Neural progenitor cell (in vitro differentiated cells): Measurements from ENCODE around the gene ADCY1.

Source experiments
- CTCF ChIP-seq: fragments of 200-600 bp; sonication (generic); IDR thresholded peaks from 2 replicates; pipeline ENCODE4 v1.5.1; 2017; ENCODE audit warnings: antibody characterized with exemption, mild to moderate bottlenecking
- EZH2 ChIP-seq: fragments of 200-600 bp; sonication (generic); IDR thresholded peaks from 2 replicates; pipeline ENCODE4 v1.6.1; 2017; ENCODE audit warnings: antibody characterized with exemption, mild to moderate bottlenecking, moderate library complexity
- EZH2phosphoT487 ChIP-seq: fragments of 200-600 bp; sonication (generic); IDR thresholded peaks from 2 replicates; pipeline ENCODE4 v1.6.1; 2017; ENCODE audit warnings: antibody characterized with exemption

GRCh38 chr7:45626441-45627430, 52.6 kb downstream of the ADCY1 start:
- TF ChIP-seq CTCF (no peak), EZH2 (no peak), EZH2phosphoT487 (no peak)
